Measurements from ENCODE around the gene HLTF. TPM values are rescaled to one million over a fixed set of nuclear protein-coding genes. Genes with fewer than 3 reads are reported as not detected.

The HLTF gene
- total RNA-seq, 1 donor from 2014 or later = 20.0 TPM

DNA sequence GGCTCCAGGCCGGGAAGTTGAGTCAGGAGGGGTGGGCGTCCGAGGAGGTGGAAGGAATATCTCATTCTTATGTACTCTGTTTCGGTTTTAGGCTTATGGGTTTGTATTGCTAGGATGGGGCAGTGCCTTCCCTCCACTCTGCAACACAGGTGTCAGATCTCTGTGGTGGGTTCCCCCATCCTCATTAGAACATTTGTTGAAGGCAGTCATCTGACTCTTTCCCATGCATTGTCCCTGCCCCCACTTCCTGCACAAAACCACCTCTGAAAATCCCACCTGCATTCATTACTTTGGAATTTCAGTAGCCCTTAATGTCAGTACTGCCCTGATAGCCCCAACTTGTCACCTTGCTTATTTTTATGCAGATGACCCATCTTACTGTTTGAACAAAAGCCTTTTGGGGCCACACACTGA lies 65.5 kb downstream of the HLTF start:
- ATAC-seq (no peak), DNase-seq (no peak)
- intact Hi-C loops (cut with DNase I) = no loop called here
- no peak for TF ChIP-seq CTCF (IDR thresholded peaks at IDR 0.05)
- Histone ChIP-seq H3K9me3 (no peaks in the 10 kb centered on the region), H3K27me3 (no peaks in the 10 kb centered on the region), H3K27ac (no peak overlapping the region), H3K4me1 (no peaks in the 10 kb centered on the region), H3K4me3 (no peak overlapping the region), H3K36me3 (peaks cover 49% of the 10 kb centered on the region)

DNA sequence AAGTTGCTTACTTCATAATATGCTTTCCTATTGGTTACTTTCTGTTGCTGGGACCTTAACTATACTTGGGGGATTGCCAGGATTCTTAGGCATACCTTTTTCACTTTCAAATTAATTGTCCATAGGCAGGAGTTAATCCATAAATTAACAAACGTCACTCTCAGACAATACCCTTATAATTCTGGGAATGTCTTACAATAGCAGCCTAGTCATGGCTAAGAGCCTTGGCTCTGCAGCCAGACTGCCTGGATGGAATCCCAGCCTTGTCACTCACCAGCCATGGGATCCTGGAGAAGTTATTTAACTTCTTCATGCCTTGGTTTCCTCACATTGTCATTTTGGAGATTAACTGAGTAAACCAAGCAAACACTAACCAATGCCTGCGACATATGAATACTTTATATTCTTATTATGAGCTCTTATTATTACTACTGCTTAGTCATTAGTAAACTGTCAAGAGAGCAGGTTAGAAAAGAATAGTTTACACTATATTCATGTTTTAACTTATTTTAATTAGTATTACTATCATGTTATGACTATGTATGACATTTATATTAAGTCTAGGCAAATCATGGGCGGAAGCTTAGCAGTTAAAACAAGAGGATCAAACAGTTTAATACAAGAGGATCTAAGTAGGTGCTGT lies 66.0 kb downstream of the HLTF start:
- DNase-seq = no peak
- peaks cover 44% of the 10 kb centered on the region for H3K36me3 ChIP-seq
- no peaks in the 10 kb centered on the region for H3K9me3 ChIP-seq
- H3K4me1 ChIP-seq = no peaks in the 10 kb centered on the region
- no peaks in the 10 kb centered on the region for H3K27me3 ChIP-seq
- H3K4me3 ChIP-seq = no peak overlapping the region
- TF ChIP-seq CTCF (IDR thresholded peaks at IDR 0.05) = no peak
- no peak overlapping the region for H3K27ac ChIP-seq
- no peak for ATAC-seq
- intact Hi-C loops (cut with DNase I) = no loop called here

DNA sequence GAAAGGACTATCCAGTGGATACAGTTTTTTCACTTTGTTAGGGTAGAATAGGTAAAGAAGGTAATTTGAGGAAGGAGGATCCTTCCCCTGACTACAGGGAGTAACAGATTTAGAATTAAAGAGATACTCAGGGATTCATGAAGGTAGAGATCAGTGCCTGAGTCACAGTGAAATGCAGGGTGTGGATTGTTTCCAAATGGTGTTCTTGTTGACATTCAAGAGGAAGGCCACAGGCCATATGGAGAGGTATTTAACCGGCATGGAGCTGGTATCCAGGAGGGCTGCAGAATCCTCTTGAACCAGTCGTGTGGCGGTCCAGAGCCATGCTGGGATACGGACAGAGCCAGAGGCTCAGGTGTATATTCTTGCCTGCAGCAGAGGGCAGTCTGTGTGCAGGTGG lies 66.8 kb downstream of the HLTF start:
- no peak for ATAC-seq
- intact Hi-C loops (cut with DNase I) = no loop called here
- TF ChIP-seq CTCF (IDR thresholded peaks at IDR 0.05) = no peak

GRCh38 chr3:149018247-149018646 lies 68.1 kb downstream of the HLTF start:
- intact Hi-C loops (cut with DNase I) = no loop called here
- no peak for ATAC-seq
- DNase-seq = no peak
- Histone ChIP-seq H3K4me3 (no peak overlapping the region), H3K9me3 (no peaks in the 10 kb centered on the region), H3K27me3 (no peaks in the 10 kb centered on the region), H3K27ac (no peak overlapping the region), H3K4me1 (no peaks in the 10 kb centered on the region), H3K36me3 (peaks cover 36% of the 10 kb centered on the region)
- no peak for TF ChIP-seq CTCF (IDR thresholded peaks at IDR 0.05)

More for the DNA sequence above, 66.8 kb downstream of the HLTF start:
- Histone ChIP-seq H3K27ac (no peak overlapping the region), H3K4me1 (no peaks in the 10 kb centered on the region), H3K4me3 (no peak overlapping the region), H3K9me3 (no peaks in the 10 kb centered on the region), H3K36me3 (peaks cover 39% of the 10 kb centered on the region), H3K27me3 (no peaks in the 10 kb centered on the region)
- DNase-seq = no peak

DNA sequence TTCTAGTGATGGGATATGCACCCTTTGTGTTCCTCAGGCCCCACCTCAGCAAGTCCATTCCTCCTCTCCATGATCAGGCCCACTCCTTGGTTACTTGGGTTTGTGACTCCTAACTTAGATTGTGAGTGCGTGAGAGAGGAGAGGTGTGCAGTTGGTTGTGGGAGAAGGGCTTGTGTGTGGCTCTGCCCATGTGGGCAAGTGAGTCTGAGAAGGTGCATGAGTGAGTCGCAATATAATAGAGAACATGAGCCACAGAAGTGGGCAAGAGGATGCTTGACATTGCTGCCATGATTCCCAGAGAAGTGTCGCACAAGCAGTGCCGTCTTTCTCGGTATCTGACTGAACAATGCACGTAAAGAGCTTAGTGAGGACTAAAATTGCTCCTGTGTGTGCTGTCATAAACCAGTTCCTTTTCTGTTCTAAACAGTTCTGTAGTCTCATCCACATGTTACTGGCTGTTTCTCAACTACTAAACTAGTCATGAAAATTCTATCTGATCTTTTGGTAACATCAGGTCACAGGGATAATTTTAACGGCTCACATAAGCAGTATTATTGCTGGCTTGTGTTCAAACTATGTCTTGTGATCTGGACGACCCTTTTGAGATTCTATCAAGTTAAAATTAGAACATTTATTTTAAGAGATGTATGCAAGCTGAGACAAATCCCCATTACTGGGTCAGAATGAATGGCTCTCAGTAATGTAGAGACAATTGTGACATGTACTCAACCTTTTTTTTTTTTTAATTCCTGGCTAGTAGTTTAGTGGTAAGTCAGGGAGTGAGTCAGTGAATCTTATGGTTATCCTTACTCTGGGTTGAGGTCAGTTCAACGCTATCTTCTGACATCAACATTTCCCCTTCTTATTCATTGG lies 69.4 kb downstream of the HLTF start:
- H3K36me3 ChIP-seq = peaks cover 34% of the 10 kb centered on the region
- no peak for DNase-seq
- TF ChIP-seq CTCF (IDR thresholded peaks at IDR 0.05) = no peak
- ATAC-seq = no peak
- H3K4me1 ChIP-seq = no peaks in the 10 kb centered on the region
- intact Hi-C loops (cut with DNase I) = no loop called here
- H3K4me3 ChIP-seq = no peak overlapping the region
- H3K27me3 ChIP-seq = no peaks in the 10 kb centered on the region
- H3K9me3 ChIP-seq = no peaks in the 10 kb centered on the region
- no peak overlapping the region for H3K27ac ChIP-seq

All from upper lobe of right lung (tissue), 1 donor.